ENCODE measurements around the gene EXOC6.
"Not testable (repeated sequence)": the region's sequence is repeated elsewhere in the genome, so short reads cannot be mapped to it uniquely, and the experiment has no call there.

Gene EXOC6

GRCh38 chr10:93083743-93084539 lies 235.6 kb downstream of the EXOC6 start:
- DNase-seq = no peak

- DNase-seq = no peak
These were observed 237.0 kb downstream of the EXOC6 start for GRCh38 chr10:93085272-93085859.

DNA sequence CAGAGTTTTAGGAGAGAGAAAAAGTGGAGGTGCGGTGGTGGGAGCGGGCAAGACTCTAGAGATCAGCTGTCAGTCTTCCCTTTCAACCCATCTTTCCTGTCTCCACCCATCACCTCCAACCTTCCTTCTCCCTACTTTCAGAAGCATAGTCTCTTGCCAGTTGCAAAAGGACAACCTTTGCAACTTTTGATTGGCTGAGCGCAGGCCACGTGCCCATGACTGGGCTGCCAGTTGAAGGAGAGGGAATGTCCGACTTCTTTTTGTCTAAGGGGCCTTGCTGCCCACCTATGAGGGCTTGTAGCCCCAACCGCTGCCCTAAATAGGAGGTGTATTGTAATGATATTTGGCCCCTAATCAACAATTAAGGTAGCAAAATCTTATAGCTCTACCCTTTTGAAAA lies 238.0 kb downstream of the EXOC6 start:
- DNase-seq = no peak

- DNase-seq = no peak
These were observed 239.5 kb downstream of the EXOC6 start for GRCh38 chr10:93087846-93088245.

DNA sequence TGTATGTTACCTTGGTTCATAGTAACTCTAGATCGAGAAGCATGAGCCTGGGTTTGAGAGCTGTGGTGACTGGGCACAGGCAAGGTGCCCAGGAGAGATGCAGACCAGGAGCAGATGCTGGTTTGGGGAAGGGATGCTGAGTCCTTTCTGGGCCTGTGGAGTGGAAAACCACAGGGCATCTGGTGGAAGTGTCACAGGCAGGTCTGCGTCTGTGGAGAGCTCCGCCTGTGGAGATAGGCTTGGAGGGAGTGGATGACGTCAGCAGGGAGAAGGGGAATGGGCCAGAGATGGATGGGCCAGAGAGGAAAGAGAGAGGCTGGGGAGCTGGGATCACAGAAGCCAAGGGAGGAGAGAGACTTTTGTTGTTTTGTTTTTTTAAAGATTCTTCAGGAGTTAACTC lies 240.1 kb downstream of the EXOC6 start:
- DNase-seq = no peak

DNA sequence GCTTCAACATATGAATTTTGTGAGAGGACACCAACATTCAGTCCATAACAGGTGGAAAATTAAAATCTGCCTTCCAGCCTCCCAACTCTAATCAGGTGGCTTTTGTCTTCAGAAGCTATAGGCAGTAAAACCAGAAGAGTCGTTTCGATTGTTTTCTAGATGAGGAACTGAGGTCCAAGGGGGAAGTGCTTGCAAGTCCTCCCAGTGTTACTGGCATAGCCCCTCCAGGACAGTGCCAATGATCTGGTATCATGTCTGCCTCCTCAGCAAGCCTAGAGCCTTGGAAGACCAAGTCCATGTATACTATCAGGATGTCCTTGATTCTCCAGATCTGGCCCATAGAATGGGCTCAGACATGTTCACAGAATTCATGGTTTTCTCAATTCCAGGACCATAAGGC lies 242.3 kb downstream of the EXOC6 start:
- no peak for DNase-seq

DNA sequence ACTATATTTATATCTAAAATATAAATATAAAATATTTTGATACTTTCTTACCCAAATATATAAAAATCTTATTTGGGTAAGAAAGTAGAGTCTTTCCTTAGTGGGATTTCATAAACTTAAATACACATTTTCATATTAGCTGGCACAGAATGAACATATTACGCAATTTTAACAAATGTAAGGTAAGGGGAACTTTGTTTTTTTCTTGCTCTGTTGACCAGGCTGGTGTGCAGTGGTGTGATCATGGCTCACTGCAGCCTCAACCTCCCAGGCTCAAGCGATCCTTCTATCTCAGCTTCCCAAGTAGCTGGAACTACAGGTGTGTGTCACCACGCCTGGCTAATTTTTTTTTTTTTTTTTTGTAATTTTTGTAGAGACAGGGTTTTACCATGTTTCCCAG lies 243.6 kb downstream of the EXOC6 start:
- DNase-seq = no peak

DNA sequence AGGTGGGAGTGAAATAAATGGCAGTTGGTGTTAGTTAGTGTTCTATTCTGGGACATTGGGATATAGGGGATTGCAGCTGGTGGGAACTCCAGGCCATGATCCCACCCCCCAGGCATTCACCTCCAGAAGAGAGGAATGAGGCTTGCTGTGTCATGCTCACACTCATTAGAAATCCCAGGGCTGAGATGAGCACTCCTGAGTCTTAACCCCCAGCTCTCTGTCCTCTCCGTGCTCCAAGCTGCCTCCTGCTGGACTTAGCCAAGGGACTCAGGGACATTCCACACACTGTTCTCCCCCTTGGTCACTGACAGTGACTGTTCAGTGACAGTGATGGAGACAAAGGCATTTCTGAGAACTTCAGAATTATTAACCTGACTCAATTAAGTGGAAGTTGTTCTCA lies 246.9 kb downstream of the EXOC6 start:
- no peak for DNase-seq

DNA sequence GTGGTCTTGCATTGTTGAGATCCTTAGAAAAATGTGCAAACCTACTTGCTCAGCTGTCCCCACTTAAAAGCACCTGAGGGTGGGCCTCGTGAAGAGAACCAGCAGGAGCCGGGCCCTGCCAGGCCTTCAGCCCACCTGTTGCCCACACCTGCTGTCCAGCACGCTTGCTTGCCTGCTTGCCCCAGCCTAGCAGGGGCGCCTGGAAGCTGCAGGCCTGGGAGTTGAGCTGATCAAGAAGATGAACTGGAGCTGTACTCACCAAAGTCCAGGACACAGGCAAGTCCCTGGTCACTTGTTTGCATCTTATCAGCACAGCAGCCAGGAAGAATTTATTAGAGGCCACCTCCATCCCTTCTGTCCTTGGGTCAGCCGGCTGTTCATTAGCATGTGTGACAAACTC lies 248.6 kb downstream of the EXOC6 start:
- no peak for DNase-seq

DNA sequence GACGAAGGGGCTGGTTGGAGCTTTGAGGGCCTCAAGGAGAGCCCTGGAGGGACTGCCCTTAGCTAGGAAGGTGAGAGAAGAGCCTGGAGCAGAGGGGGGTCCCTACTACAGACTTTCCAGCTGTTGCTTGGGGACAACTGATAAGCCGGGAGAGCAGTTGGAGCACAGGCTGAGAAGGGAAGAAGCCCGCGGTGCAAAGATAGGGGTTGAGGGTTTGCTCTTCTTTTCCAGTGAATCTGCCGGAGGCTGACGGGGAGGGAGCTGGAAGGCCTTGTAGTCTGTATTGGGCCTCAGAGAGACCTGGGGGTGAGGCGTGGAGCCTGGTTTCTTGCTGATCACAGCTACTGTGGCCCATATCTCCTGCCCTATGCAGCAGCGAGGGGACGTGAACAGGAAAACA lies 249.1 kb downstream of the EXOC6 start:
- no peak for DNase-seq

- DNase-seq = no peak
These were observed 250.5 kb downstream of the EXOC6 start for GRCh38 chr10:93098816-93099215.

GRCh38 chr10:93099670-93100069 lies 251.3 kb downstream of the EXOC6 start:
- DNase-seq = no peak

- not testable (repeated sequence) for DNase-seq
These were observed 252.8 kb downstream of the EXOC6 start for GRCh38 chr10:93101148-93101547.

DNA sequence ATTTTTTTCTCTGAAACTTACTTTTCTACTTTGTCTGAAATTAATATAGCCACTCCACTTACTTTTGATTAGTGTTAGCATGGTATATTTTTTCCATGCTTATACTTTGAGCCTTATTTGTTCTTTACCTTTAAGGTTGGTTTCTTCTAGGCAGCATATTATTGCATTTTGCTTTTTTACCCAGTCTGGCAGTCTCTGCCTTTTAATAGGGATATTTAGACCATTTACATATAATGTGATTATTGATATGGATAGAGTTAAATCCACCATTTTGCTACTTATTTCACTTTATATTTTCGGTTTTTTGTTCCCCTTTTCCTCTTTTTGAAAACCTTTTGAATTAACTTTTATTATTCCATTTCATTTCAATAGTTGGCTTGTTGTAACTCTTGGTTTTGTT lies 255.6 kb downstream of the EXOC6 start:
- no peak for DNase-seq

GRCh38 chr10:93106631-93107072 lies 258.3 kb downstream of the EXOC6 start:
- DNase-seq = peak; percentile 67

Measured in fibroblast of skin of right biceps (primary cell).